ENCODE measurements around the gene LAPTM5. TPM values are rescaled to one million over a fixed set of nuclear protein-coding genes. Genes with fewer than 3 reads are reported as not detected.

Gene LAPTM5
- total and polyA plus RNA-seq, 2 donors (not counting 1 experiment from before 2014, with no cell fraction given): 1,384 to 1,519 TPM

DNA sequence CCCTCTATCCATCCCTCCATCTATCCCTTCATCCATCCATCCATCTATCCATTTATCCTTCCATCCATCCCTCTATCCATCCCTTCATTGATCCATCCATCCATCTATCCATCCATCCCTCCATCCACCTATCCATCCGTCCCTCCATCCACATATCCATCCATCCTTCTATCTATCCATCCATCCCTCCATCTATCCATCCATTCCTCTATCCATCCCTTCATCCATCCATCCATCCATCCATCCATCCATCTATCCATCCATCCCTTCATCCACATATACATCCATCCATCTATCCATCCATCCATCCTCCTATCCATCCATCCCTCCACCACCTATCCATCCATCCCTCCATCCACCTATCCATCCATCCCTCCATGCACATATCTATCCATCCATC is 57.8 kb downstream of the LAPTM5 start:
- DNase-seq: no peak
- Histone ChIP-seq H3K4me2 (replicated peaks; ENCODE audit: low read depth, low read length, poor library complexity, severe bottlenecking) (no peak overlapping the region), H3K4me3 (ENCODE audit: control extremely low read depth in 1 of 5, extremely low read depth in 1 of 5, insufficient read depth in 1 of 5, low read depth in 2 of 5, low read length in 4 of 5) (no peak overlapping the region), H3K9ac (ENCODE audit: low read length) (no peak overlapping the region), H2AFZ (ENCODE audit: insufficient read depth, low read depth, low read length, poor library complexity, severe bottlenecking) (no peak overlapping the region), H3K36me3 (replicated peaks in 1 of 2; ENCODE audit: control extremely low read depth in 1 of 2, control insufficient read depth in 1 of 2, extremely low read depth in 1 of 2, insufficient read depth in 2 of 2, low read length in 1 of 2) (no peaks in the 10 kb centered on the region), H4K20me1 (ENCODE audit: control insufficient read depth, insufficient read depth, low read length, poor library complexity, severe bottlenecking) (no peaks in the 10 kb centered on the region), H3K9me3 (ENCODE audit: control extremely low read depth in 1 of 3, control insufficient read depth in 2 of 3, insufficient read depth in 1 of 3, low read length in 2 of 3) (no peaks in the 10 kb centered on the region), H3K4me1 (ENCODE audit: control insufficient read depth in 2 of 2, insufficient read depth in 2 of 2, low read length in 2 of 2) (no peaks in the 10 kb centered on the region), H3K79me2 (ENCODE audit: control insufficient read depth, insufficient read depth, low read length) (no peaks in the 10 kb centered on the region), H3K27ac (ENCODE audit: low read length in 2 of 2) (no peak overlapping the region), H3K27me3 (replicated peaks in 1 of 4; ENCODE audit: control extremely low read depth in 1 of 4, control insufficient read depth in 3 of 4, insufficient read depth in 4 of 4, low read length in 3 of 4) (peaks cover 0 to 6% (median 1%) of the 10 kb centered on the region in 4 experiments)
- H3K4me3 Mint-ChIP-seq: no peak overlapping the region
- H3K4me1 Mint-ChIP-seq: no peaks in the 10 kb centered on the region
- H3K9me3 Mint-ChIP-seq (ENCODE audit: insufficient read depth): no peaks in the 10 kb centered on the region
- TF ChIP-seq, protein P1, sequence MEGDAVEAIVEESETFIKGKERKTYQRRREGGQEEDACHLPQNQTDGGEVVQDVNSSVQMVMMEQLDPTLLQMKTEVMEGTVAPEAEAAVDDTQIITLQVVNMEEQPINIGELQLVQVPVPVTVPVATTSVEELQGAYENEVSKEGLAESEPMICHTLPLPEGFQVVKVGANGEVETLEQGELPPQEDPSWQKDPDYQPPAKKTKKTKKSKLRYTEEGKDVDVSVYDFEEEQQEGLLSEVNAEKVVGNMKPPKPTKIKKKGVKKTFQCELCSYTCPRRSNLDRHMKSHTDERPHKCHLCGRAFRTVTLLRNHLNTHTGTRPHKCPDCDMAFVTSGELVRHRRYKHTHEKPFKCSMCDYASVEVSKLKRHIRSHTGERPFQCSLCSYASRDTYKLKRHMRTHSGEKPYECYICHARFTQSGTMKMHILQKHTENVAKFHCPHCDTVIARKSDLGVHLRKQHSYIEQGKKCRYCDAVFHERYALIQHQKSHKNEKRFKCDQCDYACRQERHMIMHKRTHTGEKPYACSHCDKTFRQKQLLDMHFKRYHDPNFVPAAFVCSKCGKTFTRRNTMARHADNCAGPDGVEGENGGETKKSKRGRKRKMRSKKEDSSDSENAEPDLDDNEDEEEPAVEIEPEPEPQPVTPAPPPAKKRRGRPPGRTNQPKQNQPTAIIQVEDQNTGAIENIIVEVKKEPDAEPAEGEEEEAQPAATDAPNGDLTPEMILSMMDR (IDR thresholded peaks at IDR 0.05): no peak
- no peak for TF ChIP-seq EZH2 (IDR thresholded peaks at IDR 0.05; ENCODE audit: borderline replicate concordance, insufficient read depth, low read depth, low read length, poor library complexity, severe bottlenecking)
- intact Hi-C loops (cut with micrococcal nuclease): no loop called here
- no peak for ATAC-seq (ENCODE audit: low read depth)
- peaks cover 13% of the 10 kb centered on the region for H3K27me3 Mint-ChIP-seq
- POLR2A ChIA-PET: no interaction called here
- no peak overlapping the region for H3K27ac Mint-ChIP-seq
- 78% methylated on average over 1 of the region's 1 CpG for WGBS (ENCODE audit: insufficient coverage)
- CTCF ChIA-PET: no interaction called here

DNA sequence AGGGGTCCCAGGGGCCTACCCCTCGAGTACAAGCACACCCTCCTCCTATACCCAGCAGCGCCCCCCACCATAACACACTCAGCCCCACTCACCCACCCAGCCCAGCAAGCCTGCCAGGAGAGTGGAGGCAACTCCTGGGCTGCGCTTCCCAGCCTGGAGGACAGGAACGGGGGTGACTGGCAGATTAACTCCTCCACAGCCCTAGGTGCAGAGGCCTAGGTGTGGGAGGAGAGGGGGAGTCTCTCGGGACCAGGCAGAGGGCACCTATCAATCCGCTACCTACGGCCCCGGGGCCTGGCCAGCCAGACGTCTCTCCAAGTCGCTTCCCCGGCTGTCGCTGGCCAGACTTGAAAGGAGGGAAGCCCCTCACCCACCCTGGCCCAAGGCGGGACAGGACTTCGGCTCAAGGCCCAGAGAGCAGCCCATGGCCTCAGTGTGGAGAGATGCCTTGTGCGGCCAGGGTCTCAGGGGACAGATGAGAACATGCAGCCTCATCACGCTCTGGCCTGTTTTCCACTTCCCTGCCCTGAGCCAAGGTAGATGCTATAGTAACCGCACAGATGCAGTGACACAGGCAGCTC is 59.1 kb downstream of the LAPTM5 start:
- 90% methylated on average over 14 of the region's 17 CpGs for WGBS (ENCODE audit: insufficient coverage)
- Histone ChIP-seq H3K27me3 (replicated peaks in 1 of 4; ENCODE audit: control extremely low read depth in 1 of 4, control insufficient read depth in 3 of 4, insufficient read depth in 4 of 4, low read length in 3 of 4) (peaks cover 0 to 11% (median 1%) of the 10 kb centered on the region in 4 experiments), H3K79me2 (ENCODE audit: control insufficient read depth, insufficient read depth, low read length) (no peaks in the 10 kb centered on the region), H3K9me3 (ENCODE audit: control extremely low read depth in 1 of 3, control insufficient read depth in 2 of 3, insufficient read depth in 1 of 3, low read length in 2 of 3) (no peaks in the 10 kb centered on the region), H3K4me2 (replicated peaks; ENCODE audit: low read depth, low read length, poor library complexity, severe bottlenecking) (no peak overlapping the region), H2AFZ (ENCODE audit: insufficient read depth, low read depth, low read length, poor library complexity, severe bottlenecking) (no peak overlapping the region), H3K9ac (ENCODE audit: low read length) (no peak overlapping the region), H3K36me3 (replicated peaks in 1 of 2; ENCODE audit: control extremely low read depth in 1 of 2, control insufficient read depth in 1 of 2, extremely low read depth in 1 of 2, insufficient read depth in 2 of 2, low read length in 1 of 2) (no peaks in the 10 kb centered on the region), H3K4me1 (ENCODE audit: control insufficient read depth in 2 of 2, insufficient read depth in 2 of 2, low read length in 2 of 2) (no peaks in the 10 kb centered on the region), H3K4me3 (ENCODE audit: control extremely low read depth in 1 of 5, extremely low read depth in 1 of 5, insufficient read depth in 1 of 5, low read depth in 2 of 5, low read length in 4 of 5) (no peak overlapping the region), H3K27ac (ENCODE audit: low read length in 2 of 2) (no peak overlapping the region), H4K20me1 (ENCODE audit: control insufficient read depth, insufficient read depth, low read length, poor library complexity, severe bottlenecking) (no peaks in the 10 kb centered on the region)
- H3K4me3 Mint-ChIP-seq: no peak overlapping the region
- H3K27ac Mint-ChIP-seq: no peak overlapping the region
- CTCF ChIA-PET: no interaction called here
- peaks cover 16% of the 10 kb centered on the region for H3K27me3 Mint-ChIP-seq
- TF ChIP-seq, protein P1 (IDR thresholded peaks at IDR 0.05): no peak
- no peaks in the 10 kb centered on the region for H3K9me3 Mint-ChIP-seq (ENCODE audit: insufficient read depth)
- no peaks in the 10 kb centered on the region for H3K4me1 Mint-ChIP-seq
- ATAC-seq (ENCODE audit: low read depth) (no peak), DNase-seq (no peak)
- intact Hi-C loops (cut with micrococcal nuclease): no loop called here
- POLR2A ChIA-PET: no interaction called here

Measured in B cell (primary cell).